ENCODE measurements around the gene ARMH1.
"Not testable (repeated sequence)": the region's sequence is repeated elsewhere in the genome, so short reads cannot be mapped to it uniquely, and the experiment has no call there.

Gene ARMH1

DNA sequence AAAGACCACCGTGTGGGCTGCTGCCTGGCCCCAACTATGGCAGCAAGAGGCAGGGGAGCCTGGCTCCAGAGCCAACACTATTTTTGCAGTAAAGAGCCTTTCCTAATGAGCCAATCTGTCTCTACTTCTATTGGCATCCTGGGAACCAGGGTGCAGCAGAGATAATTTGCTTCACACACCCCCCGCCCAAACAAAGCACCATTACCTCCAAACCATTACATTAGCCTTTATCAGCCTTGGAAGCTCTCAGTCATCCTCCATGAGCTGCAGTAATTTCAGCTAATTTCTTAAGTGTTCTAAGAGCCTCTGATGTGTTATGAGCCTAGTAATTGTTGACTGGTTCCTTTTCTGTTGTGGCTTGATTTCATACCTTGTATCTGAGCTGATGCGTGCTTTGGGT, 21.6 kb downstream of the ARMH1 start:
- no peak for DNase-seq

DNA sequence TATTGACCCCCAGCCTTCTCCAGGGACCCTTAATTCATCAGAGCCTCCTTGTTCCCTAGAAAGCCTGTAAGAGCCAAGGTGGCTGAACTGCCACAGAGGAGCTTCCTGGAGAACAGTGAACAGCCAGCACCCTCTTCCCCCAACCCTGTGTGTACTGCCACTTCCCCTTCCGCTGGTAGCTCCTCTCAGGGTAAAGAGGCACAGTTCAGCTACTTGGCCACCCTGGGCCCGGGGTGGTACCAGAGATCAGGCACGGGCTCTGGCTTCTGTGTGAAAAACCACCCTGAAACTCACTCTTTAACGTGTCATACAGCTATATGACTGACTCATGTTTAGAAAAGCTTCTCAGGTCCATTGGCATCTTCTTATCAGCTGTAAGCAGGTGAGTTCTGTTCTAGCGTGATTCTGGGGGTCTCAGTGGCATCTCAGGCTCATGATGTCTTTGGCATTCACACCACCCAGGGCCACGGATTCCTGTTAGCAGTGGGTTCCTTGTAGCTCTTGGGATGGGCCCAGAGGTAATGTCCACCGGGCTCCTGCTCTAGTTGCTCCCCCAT, 22.4 kb downstream of the ARMH1 start:
- peak; percentile 58 to 63 for DNase-seq

DNA sequence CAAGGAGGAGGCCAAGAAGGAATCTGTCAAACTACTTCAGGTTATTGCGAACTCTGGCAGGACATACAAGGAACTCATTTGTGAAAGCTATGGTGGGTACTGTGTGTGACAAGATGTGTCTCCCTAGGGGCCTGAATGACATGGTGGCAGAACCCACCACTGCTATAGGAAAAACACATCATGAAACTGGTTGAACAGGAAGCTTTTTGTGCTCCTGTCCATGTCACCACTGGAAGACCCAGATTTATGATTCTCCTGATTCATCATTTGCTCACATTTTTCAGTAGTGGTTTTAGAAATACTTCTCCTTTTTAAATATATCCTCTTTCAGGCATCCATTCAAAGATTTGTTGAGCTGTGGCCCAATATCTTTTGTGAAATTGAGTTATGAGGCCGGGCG, 23.6 kb downstream of the ARMH1 start:
- DNase-seq = no peak

DNA sequence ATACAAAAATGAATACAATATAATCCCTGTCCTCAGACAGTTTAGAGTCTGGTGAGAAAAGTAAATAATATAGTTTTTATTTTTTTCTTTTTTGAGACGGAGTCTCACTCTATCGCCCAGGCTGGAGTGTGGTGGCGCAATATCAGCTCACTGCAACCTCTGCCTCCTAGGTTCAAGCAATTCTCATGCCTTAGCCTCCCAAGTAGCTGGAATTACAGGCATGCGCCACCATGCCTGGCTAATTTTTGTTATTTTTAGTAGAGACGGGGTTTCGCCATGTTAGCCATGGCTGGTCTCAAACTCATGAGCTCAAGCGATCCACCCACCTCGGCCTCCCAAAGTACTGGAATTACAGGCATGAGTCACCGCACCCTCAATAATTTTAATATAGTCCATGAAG, 24.9 kb downstream of the ARMH1 start:
- DNase-seq = not testable (repeated sequence)

DNA sequence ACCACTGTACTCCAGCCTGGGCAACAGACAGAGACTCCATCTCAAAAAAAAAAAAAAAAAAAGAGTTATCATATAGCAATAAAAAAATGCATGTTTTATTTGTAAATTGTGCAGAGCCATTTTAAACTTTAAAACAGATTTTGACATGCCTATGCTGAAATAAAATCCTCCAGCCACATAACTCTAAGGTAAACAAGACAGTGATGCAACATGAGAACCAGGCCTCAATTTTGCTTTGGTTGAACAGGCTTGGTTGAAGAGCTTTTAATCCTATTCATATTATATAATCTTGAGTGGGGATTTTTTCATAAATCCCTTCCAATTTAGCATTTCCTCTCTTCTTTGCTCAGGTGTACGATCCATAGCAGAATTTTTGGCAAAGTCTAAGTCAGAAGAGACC, 26.1 kb downstream of the ARMH1 start:
- DNase-seq = no peak

DNA sequence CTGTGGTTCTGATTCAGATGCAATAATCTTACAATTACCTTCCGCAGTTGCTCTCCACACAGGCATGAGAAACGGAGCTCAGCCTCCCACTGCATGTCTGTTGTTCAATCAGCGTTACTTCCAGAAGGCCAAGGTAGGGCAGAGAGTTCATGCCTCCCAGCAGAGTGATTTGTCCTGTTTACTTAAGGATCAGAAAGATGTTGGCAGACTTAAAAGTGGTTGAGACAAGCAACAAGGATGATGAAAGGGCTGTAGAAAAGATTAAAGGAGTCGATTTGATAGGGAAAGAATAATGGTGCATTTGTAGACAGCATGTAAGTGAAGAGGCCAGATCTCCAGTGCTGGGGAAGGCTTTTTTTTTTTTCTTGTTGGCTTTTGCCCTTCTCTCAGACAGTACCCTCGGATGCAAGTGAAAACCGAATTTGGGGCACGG, 26.6 kb downstream of the ARMH1 start:
- DNase-seq = no peak

DNA sequence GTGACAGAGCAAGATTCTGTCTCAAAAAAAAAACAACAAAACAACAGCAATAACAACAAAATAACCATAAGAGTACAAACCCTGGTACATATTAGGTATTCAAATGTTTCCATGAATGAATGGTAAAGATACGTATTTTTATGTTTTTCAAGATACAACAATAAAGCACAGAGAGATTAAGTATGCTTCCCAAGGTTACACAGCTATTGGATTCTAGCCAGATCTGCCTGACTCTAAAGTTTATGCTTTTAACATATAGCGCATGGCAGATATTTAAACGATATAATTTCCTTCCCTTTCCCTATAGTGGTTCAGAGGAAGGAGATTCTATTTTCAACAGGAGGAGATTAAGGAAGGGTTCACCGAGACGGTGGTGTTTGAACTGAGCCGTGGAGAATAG, 31.0 kb downstream of the ARMH1 start:
- DNase-seq = no peak

DNA sequence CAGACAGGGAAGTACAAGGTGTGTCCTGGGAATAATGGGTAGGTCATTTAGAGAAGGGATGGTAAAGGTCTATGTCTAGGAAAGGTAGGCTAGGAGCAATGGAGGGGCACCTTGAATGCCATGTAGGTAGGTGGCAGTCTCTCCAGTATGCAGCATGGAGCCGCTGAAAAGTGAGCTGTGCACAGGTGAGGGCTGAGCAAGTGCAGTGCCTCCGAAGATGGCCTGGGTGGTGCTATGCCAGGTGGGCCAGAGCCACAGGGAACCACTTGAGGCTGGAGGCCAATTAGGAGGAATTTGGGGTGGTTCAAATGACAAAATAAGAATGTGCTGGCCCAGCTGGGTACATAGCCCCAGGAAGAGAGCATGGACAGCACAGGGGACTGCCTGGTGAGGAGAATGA, 31.4 kb downstream of the ARMH1 start:
- no peak for DNase-seq

DNA sequence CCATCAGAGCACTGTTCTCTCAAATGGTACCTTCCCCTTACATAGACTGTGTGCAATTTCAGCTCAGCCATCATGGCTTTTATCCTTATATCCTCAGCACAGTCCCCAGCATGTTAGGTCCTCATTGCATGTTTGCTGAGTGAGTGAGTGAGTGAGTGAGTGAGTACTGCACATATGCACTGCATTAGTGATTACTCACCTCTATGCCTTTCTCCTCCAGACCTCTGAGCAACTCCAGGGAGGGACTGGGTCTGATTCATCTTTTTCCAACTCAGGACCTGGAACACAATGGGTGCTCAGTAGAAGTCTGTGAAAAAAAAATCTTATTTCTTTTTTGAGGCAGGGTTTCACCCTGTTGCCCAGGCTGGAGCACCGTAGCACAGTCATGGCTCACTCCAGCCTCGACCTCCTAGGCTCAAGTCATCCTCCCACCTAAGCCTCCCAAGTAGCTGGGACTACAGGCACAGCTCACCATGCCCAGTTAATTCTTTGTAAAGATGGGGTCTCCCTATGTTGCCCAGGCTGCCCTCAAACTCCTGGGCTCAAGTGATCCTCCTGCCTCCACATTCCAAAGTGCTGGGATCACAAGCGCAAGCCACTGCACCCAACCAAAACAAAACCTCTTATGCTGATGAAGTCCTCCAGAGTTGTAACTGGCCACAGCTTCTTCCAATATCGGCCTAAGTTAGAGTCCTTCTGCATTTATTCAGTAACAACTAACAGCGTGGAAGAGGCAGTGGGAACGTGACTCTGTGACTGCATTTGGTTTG, 32.8 kb downstream of the ARMH1 start:
- no peak for DNase-seq

DNA sequence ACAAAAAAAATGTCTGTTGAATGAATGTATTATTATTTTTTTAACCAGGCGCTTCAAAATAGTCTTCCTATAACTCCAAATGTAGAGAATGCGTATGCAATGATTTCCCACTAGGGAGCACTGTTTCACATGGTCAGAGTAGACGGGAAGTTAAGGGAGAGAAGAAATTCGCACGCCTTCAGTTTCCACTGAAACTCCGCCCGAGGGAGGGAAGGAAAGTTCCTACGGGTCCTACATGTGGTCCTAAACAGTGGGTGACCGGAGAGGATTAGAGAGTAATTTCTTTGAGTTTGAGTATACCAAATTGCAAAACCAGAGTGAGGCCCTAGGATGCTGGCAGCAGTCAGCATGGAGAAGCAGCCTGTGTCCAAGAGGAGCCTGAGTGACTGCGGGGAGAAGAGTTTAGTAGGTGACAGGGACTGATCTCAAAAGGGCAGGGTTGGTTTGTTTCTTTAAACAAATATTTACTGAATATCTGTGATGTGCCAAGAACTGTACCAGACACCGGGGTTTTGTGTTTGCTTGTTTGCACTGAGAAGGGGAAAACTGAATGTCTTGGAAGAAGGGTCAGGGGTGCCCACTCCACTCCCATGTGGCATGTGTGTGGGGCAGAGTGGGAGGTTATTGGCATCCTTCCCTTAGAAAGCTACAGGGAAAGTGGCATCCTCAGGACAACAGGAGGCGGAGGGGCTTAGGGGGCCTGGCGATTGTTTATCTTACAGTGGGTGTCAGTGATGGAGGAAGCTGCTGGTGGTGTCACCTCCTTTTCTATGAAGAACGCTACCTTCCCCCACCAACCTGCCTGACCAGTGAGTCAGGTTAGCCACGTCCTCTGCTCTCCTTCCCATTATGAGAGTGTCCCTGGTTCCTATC, 33.7 kb downstream of the ARMH1 start:
- DNase-seq = peak; percentile 45 to 47

DNA sequence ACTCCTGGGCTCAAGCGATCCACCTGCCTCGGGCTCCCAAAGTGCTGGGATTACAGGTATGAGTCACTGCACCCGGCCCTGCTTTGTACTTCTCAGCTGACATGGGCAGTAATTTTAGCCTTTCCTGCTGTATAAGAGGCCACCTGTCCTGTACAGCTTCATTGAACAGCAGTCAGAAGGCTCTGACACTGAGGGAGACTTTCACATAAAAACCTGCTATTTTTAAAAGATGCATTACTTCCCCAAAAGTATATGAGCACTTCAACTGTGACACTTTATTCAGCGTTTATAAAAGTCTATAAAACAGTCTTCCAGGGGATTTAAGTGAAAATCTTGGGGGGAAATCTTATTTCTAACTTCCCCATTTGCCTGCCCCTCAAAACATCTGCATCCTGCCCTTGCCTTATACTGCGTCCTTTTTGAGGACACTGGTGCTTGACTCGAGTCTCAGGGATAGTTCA, 38.8 kb downstream of the ARMH1 start:
- no peak for DNase-seq

DNA sequence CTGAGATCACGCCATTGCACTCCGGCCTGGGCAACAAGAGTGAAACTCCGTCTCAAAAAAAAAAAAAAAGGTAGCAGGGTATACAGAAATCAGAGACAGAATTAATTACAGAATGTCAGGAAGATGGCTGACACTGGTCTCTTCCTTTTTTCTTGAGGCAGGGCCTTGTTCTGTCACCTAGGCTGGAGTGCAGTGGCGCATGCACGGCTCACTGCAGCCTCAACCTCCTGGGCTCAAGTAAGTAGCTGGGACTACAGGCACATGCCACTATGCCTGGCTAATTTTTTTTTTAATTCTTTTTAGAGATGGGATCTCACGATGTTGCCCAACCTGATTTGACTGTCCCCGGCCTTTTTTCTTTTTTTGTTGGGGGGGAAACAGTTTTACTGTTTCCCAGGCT, 40.0 kb downstream of the ARMH1 start:
- no peak for DNase-seq

DNA sequence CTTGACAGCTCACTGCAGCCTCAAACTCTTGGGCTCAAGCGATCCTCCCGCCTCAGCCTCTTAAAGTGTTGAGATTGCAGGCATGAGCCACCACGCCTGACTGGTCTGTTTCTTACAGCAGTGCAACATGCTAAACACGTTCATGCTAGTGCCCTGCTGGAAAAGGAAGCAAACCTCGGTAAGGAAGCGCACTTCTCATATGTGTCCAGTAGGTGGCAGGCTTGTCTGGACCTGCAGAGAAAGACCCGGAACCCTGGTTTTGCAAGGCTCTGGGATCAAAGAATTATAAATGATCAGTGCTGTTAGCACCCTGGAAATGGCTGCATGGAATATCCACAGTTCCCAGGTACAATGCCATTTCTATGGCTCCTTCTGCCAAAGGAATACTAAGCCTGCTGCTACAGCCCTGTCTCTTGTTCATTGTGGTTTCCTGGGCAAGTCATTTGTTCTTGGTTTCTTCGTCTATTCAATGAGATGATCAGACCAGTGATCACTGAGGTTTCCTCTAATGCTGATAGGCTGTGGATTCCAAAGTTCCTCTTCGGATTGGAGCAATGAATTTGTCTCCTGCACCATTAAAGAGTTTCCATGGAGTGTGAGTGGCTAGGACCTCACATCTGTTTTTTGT, 40.5 kb downstream of the ARMH1 start:
- peak; percentile 74 to 80 for DNase-seq

DNA sequence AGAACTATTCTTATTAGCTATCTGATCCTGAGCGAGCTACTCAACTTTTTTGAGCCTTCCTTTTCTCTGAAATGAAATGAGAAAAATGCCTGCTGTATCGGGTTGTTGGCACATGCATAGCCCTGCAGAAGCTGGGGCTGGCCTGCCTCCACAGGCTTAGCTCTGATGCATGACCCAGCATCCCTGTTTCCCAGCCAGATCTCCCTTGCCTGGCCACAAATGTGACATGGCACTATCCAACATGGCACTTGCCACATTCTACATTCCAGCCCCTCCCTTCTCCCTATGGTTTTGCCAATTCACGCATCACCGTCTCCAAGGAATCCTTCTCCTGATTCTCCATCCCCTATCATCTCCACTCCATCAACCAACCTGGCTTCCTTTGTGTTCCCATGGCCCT, 42.6 kb downstream of the ARMH1 start:
- no peak for DNase-seq

DNA sequence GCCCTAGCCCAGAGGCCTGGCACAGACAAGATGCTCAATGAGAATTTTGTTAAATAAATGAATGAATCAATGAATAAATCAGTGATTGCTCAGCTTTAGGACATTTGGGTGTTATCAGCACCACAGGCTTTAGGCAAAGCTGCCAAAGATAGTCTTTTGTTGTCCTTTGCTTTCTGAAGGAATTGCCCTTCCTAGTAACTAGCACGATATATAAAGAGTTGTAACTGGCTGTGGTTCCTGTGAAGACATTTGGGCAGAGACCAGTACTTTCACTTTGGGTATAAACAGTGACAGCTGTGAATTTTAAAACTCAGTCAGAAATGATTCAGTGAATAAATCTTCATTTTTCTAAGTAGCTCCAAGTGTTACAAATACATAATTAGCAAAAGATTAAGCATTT, 43.1 kb downstream of the ARMH1 start:
- DNase-seq = no peak

DNA sequence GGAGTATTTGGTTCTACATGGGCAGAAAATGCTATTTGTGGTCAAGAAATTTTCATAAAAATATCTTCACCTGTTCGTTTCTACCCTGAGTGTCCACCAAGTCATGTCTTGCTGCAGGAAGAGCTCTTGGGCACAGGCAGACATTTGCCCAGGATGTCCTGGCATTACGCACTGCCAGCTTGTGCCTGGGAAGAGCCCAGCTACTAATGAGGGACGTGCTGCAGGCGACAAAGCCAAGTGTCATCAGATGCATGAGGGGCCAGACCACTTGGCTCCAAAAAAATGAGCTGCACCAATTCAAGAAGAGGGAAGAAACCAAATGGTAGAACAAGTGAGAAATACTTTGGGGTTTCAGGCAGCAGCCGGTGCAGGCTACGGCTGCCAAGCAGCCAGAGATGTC, 43.6 kb downstream of the ARMH1 start:
- DNase-seq = no peak

DNA sequence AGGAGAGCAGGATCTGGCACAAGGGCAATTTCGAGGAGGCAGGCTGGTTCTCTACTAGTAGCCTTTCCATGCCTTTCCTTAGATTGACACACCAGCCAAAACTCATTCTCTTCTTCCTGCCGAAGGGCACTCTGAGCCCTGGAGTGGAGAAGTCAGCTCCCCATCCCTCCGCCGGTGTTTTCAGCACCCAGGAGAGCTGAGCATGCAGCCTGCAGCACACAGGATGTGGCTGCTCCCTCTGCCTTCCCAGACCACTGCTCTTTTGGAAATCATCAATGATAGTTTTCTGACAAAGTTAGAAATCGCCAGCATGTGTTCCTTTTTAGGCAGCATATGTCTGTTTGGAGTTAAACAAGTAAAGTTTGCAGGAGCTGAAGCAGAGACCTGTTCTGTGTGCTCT, 44.8 kb downstream of the ARMH1 start:
- no peak for DNase-seq

DNA sequence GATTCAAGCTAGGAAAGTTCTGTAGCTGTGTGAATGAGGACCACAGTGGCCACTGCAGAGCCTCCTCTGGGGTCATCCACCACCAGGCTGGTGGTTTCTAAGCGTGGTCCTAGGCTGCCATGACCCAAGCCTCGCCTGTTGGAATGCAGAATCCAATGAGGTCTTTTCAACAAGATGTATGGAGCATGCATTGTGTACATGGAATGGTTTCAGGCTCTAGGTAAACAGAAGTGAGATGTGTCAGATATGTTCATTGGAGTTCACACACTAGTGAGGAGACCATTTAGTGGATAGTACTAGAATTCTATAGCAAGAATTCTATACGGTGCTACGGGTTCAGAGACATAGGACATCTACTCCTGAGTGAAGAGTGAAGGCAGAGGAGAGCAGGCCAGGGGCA, 45.8 kb downstream of the ARMH1 start:
- no peak for DNase-seq

DNA sequence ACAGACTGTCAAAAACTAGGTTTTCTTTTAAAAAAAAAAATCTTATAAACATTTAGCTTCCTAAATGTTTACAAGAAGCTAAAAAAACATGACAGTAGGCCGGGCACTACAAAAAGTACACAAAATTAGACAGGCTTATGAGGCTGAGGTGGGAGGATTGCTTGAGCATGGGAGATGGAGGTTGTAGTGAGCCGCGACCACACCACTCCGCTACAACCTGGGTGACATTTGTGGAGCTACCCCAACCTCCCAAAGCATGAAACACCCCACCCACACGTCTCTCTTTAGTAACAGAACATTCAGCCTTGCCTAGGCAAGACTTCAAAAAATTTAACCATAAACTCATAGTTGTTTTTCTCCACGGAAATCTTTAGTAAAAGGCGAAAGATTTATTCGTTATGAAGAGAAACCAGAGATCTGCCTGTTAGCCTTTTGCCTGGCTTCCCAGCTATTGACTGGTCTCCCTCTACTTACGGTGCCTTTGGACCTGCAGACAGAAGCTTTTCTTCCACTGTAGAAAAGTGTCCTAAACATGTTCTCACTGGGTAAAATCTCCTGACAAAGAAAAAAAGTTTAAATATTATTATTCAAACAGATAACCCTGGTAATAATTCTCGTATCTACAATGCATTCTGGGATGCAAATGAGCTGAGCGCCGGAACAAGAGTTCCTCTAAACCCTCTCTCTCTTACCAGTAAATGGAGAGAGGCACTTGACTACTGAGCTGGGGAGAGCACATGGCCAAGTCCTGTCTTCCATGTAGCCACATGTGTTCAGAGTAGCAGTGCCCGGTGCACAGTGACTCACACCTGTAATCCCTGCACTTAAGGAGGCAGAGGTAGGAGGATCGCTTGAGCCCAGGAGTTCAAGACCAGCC, 47.2 kb downstream of the ARMH1 start:
- peak; percentile 77 to 83 for DNase-seq

DNA sequence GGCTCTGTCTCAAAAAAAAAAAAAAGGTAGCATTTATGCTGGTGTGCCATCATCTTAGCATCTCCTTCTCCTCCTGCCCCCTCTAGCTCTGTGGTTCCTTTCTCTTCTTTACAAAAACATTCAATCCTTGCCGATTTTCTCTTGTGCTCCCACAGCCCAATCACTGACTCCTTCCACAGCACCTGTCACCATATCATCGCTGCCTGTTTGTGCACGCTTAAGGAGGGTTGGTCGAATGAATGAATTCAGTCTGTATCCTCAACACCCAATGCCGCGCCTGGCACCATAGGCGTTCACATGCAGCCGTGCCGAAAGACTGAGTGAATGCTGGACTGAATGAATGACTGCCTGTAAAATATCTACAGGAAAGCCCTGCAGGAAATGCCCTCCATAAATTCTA, 48.5 kb downstream of the ARMH1 start:
- DNase-seq = peak; percentile 64 to 67

DNA sequence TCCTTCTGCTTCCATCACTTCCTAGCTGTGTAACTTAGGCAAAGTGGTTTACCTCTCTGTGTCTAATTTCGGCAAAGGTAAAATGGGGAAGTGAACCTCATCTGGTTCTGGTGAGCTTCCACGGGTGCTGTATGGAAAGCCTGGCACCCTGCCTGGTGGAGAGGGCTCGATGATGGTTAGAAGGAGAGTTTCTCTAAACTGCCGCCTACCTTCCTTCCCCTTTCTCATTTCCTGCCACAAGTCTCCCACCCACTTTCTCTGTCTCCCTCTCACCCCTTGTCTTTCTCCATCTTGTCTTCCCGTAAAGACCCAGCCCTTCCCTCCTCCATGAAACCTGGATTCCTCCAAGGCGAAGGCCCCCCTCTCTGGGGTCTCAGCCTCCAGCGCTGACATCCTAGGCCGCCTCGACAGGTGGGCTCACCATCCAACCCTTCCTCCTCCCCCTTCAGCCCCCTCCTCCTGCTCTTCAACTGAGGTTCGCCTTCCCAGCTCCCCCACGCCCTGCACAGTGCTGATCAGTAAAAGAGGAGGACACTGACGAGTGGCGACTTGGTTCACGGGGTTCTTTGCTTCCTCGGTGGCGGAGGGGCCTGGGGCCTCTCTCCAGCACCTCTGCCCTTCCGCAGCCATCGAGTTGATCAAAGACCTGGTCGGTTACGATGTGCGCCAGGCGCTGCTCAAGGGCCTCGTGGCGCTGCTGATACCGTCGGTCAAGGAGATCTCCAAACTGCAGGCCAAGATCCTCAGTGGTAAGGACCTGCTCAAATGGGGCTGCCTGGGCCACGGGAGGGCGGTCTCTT, 49.2 kb downstream of the ARMH1 start:
- DNase-seq = peak; percentile 70 to 76

All from activated T-cell treated with anti-CD3 and anti-CD28 coated beads, Interleukin-2, amount 50 U/mL, for 48 hours (primary cell).